Anterior cingulate cortex (tissue), 58 donors: ENCODE measurements around the gene TET1.
"Not testable (repeated sequence)": the region's sequence is repeated elsewhere in the genome, so short reads cannot be mapped to it uniquely, and the experiment has no call there.

Experiments
- DNase-seq, 58 donors: peaks; one replicate each; lab custom pipeline; 2025; lab: John Stamatoyannopoulos, UW

TET1 gene

GRCh38 chr10:68604441-68604840 lies 44.3 kb downstream of the TET1 start:
- DNase-seq = no peak

DNA sequence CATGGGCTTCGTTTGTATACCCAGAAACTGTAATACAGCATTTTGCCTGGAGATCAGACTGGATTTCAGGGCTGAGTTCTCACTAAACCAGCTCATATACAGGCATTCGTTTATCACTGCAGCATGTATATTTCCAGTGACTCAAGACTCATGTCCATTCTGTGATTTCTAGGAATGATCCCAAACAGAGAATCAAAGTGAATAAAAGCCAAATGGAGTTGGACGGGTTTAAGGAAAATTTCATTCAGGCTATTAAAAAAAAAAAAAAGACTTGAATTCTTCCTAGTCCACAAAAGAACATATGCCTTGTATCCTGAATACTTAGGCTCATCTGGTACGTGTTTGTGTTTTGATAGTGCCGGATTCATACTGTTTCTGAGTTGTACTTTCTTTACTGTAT lies 46.8 kb downstream of the TET1 start:
- DNase-seq = no peak

DNA sequence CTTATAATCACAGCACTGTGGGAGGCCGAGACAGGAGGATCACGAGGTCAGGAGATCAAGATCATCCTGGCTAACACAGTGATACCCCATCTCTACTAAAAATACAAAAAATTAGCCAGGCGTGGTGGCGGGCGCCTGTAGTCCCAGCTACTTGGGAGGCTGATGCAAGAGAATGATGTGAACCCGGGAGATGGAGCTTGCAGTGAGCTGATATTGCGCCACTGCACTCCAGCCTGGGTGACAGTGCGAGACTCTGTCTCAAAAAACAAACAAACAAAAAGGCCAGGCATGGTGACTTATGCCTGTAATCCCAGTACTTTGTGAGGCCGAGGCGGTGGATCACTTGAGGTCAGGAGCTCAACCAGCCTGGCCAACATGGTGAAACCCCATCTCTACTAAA lies 49.9 kb downstream of the TET1 start:
- DNase-seq = not testable (repeated sequence)

- no peak for DNase-seq
These were observed 51.1 kb downstream of the TET1 start for GRCh38 chr10:68611227-68611626.

GRCh38 chr10:68613974-68614373 lies 53.8 kb downstream of the TET1 start:
- DNase-seq = not testable (repeated sequence)

DNA sequence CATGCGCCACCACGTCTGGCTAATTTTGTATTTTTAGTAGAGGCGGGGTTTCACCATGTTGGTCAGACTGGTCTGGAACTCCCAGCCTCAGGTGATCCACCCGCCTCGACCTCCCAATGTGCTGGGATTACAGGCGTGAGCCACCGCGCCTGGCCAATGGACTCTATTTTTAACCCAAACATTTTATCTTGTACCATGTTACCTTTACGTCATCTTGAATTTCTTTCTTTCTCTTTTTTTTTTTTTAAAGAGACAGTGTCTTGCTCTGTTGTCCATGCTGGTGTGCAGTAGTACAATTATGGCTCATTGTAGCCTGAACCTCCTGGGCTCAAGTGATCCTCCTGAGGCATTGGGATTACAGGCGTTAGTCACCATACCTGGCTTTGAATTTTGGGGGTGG lies 57.6 kb downstream of the TET1 start:
- not testable (repeated sequence) for DNase-seq

DNA sequence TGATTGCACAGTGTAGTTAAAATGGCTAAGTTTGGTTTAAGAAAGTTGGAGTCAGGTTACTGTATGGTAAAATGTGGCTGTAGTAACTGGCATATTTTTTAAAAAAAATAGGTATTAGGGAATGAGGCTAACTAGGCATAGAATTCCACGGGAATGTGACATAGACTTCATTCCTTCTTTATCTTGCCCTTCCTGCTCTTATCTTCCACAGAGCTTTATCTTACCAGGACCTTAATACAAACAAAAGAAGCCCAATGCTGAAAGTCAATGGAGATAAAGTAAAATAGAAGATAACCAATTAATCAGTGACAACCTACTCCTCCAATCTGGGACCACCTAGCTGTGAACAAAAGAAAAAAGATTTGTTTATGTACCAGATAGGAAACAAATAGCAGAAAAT lies 58.1 kb downstream of the TET1 start:
- DNase-seq = no peak

DNA sequence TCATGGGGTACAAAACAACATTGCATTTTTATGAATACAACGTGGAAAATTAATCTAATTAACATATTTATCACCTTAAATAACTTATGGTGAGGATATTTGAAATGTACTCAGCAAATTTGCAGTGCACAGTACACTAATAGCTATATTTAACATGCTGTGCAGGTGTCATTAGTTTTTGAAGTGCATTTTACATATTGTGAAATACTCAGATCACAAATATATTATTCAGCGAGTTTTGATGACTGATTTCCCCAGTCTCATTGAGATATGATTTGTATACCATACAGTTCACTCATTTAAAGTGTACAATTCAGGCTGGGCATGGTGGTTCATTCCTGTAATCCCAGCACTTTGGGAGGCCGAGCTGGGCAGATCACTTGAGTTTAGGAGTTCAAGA lies 59.5 kb downstream of the TET1 start:
- no peak for DNase-seq

DNA sequence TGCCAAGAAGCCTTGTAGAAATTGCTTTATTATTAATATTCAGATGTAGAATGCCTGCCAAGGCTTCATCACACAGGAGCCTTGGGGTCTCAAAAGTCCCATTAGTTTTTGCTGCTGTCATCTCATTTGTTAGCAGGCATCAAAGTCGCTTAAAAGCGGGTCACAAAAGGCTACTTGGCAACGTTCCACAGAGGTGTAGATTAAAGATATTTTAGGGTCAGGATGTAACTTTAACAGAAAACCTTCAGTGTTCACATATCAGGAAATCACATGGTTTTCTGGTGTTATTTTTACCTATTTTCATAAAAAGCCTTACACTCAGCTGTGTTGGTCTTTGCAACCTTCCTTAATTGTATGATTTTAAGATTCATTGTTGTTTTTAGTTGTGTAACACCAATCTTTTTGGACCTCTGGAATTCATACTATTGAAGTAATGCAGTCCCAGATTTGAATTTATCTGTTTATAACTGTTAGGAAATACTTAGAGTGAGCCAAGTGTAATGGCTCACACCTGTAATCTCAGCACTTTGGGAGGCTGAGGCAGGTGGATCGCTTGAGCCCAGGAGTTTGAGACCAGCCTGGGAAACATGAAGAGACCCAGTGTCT lies 65.3 kb downstream of the TET1 start:
- no peak for DNase-seq

DNA sequence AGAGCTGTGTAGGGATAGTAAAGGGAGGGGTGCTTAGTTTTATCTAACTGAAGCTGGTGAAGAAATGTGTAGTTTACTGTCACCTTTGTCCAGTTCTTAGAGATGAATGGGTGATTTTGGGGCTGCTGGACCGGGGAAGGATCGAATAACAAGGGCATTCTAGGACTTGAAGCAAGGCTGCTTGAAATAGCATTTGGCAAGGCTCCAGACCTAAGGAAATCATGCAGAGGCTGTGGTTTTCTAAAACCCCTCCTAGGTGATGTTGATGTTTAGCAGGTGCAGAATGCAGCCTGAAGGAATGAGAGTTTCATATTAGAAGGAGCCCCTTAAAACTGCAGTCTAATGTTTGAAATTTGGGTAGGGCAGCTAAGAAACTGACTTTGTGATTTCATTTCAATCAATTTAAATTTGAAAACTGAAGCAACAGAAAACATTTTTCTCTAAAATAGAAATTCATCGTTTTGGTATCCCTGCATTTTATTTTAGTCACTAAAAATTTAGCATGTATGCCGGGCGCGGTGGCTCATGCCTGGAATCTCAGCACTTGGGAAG lies 68.5 kb downstream of the TET1 start:
- no peak for DNase-seq

DNA sequence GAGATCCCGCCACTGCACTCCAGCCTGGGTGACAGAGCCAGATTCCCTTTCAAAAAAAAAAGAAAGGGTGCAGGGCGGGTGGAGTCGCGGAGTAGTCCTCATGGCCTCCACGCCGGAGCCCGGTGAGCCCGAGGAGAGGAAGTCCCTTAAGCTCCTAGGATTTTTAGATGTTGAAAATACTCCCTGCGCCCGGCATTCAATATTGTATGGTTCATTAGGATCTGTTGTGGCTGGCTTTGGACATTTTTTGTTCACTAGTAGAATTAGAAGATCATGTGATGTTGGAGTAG lies 72.1 kb downstream of the TET1 start:
- DNase-seq = not testable (repeated sequence)

DNA sequence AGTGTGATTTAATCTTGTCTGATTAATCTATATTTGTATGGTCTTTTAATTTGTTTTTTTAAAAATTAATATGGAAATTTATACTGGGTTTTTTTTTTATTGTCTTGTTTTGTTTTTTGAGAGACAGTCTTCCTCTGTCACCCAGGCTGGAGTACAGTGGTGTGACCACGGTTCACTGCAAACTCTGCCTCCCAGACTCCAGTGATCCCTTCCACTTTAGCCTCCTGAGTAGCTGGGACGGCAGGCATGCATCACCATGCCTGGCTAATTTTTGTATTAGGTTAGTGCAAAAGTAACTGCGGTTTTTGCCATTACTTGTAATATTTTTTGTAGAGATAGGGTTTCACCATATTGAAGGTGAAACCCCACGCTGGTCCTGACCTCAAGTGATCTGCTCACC lies 73.1 kb downstream of the TET1 start:
- no peak for DNase-seq

- DNase-seq = no peak
These were observed 73.8 kb downstream of the TET1 start for GRCh38 chr10:68633816-68634466.

- no peak for DNase-seq
These were observed 76.2 kb downstream of the TET1 start for GRCh38 chr10:68636335-68636734.

DNA sequence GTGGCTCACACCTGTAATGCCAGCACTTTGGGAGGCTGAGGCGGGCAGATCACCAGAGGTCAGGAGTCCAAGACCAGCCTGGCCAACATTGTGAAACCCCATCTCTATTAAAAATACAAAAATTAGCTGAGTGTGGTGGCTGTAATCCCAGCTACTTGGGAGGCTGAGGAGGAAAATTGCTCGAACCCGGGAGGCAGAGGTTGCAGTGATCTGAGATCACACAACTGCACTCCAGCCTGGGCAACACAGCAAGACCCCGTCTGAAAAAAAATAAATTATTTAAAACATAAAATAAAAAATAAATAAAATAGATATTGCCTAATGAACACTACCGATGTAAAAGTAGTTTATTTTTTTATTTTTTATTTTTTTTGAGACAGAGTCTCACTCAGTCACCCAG lies 83.4 kb downstream of the TET1 start:
- not testable (repeated sequence) for DNase-seq

DNA sequence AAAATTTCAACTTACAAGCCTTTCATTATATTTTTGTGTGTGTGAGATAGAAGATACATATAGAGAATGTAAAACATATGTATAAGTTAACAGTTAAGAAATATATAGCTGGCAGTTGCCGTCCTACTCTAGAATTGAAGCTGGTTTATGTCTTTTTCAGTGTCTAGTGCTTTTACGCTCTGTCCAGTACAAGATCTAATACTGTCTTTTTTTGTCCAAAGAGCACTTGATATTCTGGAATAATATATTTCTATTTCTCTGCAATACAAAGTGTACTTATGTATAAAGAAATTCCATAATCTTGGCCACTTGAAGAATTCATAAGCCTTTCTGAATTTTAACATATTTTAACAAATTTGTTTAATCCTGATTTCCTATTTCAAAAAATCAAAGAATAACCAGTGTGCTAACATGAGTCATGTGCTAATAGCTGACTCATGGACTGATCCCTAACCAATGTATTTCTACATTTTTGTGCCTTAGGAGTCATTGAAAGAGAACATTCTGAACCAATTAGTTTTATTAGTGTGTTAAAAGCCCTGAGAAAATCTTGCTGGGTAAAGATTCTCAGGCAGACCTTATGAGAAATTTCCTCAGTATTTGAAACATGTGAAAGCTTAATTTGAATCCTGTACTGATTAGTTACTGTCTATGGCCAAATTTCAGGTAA lies 87.7 kb downstream of the TET1 start:
- DNase-seq = no peak

DNA sequence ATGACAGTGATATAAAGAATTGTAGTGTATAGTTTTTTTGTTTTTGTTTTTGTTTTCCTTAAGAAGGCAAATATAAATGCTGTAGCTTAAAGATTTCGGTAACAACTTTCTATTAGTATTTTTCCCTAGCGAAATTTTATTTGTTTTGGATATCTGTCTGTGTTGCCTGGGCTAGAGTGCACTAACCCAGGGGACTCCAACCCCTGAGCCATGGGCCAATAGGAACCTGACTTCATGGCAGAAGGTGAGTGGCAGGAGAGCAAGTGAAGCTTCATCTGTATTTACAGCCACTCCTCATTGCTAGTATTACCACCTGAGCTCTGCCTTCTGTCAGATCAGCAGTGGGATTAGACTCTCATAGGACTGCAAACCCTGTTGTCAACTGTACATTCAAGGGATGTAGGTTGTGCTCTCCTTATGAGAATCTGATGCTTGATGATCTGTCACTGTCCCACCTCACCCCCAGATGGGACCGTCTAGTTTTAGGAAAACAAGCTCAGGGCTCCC lies 95.5 kb downstream of the TET1 start:
- DNase-seq = no peak

- DNase-seq = no peak
These were observed 105.7 kb downstream of the TET1 start for GRCh38 chr10:68665841-68666240.

GRCh38 chr10:68666280-68666760 lies 106.2 kb downstream of the TET1 start:
- no peak for DNase-seq

GRCh38 chr10:68668231-68668630 lies 108.1 kb downstream of the TET1 start:
- DNase-seq = no peak

DNA sequence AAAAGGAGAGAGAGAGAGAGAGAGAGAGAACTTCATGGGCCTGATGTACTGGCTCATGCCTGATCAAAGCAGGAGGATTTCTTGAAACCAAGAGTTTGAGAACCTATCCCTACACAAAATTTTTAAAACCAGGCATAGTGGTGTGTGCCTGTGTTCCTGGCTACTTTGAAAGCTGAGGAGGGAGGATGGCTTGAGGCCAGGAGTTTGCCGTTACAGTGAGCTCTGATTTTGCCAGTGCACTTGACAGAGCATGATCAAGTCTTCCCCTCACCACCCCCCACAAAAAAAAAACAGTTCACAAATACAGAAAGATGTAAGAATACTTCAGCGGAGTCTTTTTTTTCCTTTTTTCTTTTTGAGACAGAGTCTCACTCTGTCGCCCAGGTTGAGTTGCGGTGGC lies 108.8 kb downstream of the TET1 start:
- no peak for DNase-seq

DNA sequence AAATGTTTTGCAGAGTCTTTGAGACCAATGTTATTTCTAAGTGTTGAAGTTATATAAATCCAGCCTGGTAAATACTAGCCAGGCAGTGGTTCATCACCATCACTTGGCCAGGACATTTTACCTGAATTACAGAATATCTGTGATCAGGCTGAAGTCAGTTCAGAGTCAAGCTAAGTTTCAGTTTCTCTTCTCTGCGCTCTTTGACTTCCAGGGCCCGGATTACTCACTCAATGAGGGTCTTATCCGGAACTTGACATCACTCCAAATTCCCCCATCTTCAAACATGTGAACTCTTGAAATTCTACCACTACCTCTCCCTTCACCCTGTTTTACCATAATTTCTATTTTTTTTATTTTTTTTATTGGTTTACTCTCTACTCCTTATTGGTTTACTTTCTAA lies 124.3 kb downstream of the TET1 start:
- DNase-seq = no peak
